GM23338 (cell line): ENCODE measurements around the gene PEPD. TPM values are rescaled to one million over a fixed set of nuclear protein-coding genes. Genes with fewer than 3 reads are reported as not detected.

Experiments
- ATAC-seq: fragments of 200-7000 bp; cut with Tn5 transposase; 3 replicates; pipeline ENCODE4 v1.9.1; 2020
- DNase-seq: peaks from one replicate; pipeline ENCODE4 v3.0.0-alpha.2; 2015; ENCODE audit warnings: low spot score
- H2AFZ ChIP-seq: fragments of 200-600 bp; sonication (generic); 2 replicates; pipeline ENCODE4 v1.8.0; 2016; ENCODE audit warnings: antibody characterized with exemption, mild to moderate bottlenecking, moderate library complexity
- H3F3A ChIP-seq: fragments of 200-600 bp; sonication (generic); replicated peaks from 2 replicates; pipeline ENCODE4 v1.8.0; 2017; ENCODE audit warnings: antibody characterized with exemption, mixed run types, low read depth
- H3K27ac ChIP-seq: fragments of 200-600 bp; sonication (generic); 2 replicates; pipeline ENCODE4 v1.6.1; 2016; ENCODE audit warnings: low read depth
- H3K27me3 ChIP-seq: fragments of 200-600 bp; sonication (generic); 2 replicates; pipeline ENCODE4 v1.8.0; 2016; ENCODE audit warnings: mild to moderate bottlenecking, mixed run types, moderate library complexity; ENCODE audit not compliant: insufficient read depth
- H3K36me3 ChIP-seq: fragments of 200-600 bp; sonication (generic); 2 replicates; pipeline ENCODE4 v1.8.0; 2016; ENCODE audit warnings: mild to moderate bottlenecking; ENCODE audit not compliant: insufficient read depth
- H3K4me1 ChIP-seq: fragments of 200-600 bp; sonication (generic); 2 replicates; pipeline ENCODE4 v1.8.0; 2016; ENCODE audit warnings: mild to moderate bottlenecking, moderate library complexity; ENCODE audit not compliant: insufficient read depth
- H3K4me2 ChIP-seq: fragments of 200-600 bp; sonication (generic); 2 replicates; pipeline ENCODE4 v1.7.1; 2017; ENCODE audit warnings: mixed run types
- H3K4me3 ChIP-seq: fragments of 200-600 bp; sonication (generic); 2 replicates; pipeline ENCODE4 v1.6.1; 2016; ENCODE audit warnings: mixed run types
- H3K79me2 ChIP-seq: fragments of 200-600 bp; sonication (generic); replicated peaks from 2 replicates; pipeline ENCODE4 v1.8.0; 2017; ENCODE audit warnings: mild to moderate bottlenecking; ENCODE audit not compliant: insufficient read depth
- H3K9me2 ChIP-seq: fragments of 200-600 bp; sonication (generic); 2 replicates; pipeline ENCODE4 v1.8.0; 2017; ENCODE audit not compliant: insufficient read depth
- H4K20me1 ChIP-seq: fragments of 200-600 bp; sonication (generic); replicated peaks from 2 replicates; pipeline ENCODE4 v1.8.0; 2017; ENCODE audit warnings: mild to moderate bottlenecking; ENCODE audit not compliant: insufficient read depth
- H3K27ac Mint-ChIP-seq: 2 replicates; pipeline ENCODE4 v1.8.0; 2020; ENCODE audit warnings: inconsistent platforms, mild to moderate bottlenecking, moderate library complexity, mixed read lengths
- H3K27me3 Mint-ChIP-seq: 3 replicates; pipeline ENCODE4 v1.8.0; 2022; ENCODE audit warnings: low read depth, mild to moderate bottlenecking, moderate library complexity, mixed read lengths, inconsistent platforms; ENCODE audit not compliant: insufficient read depth, poor library complexity
- H3K36me3 Mint-ChIP-seq: 3 replicates; pipeline ENCODE4 v1.8.0; 2021; ENCODE audit warnings: low read depth, mild to moderate bottlenecking, inconsistent platforms, moderate library complexity, mixed read lengths
- H3K4me1 Mint-ChIP-seq: 3 replicates; pipeline ENCODE4 v1.8.0; 2020; ENCODE audit warnings: mild to moderate bottlenecking, inconsistent platforms, mixed read lengths
- H3K4me3 Mint-ChIP-seq: 3 replicates; pipeline ENCODE4 v1.8.0; 2021; ENCODE audit warnings: moderate library complexity, mild to moderate bottlenecking, inconsistent platforms, mixed read lengths
- H3K9me3 Mint-ChIP-seq: 3 replicates; pipeline ENCODE4 v1.8.0; 2020; ENCODE audit warnings: moderate library complexity, mild to moderate bottlenecking, inconsistent platforms, mixed read lengths
- CREB1 ChIP-seq: fragments of 250-450 bp; sonication (Bioruptor Pico); IDR thresholded peaks from 2 replicates; pipeline ENCODE4 v1.5.0; 2020; ENCODE audit warnings: low read depth, mild to moderate bottlenecking, moderate library complexity
- EZH2 ChIP-seq: fragments of 200-600 bp; sonication (generic); IDR thresholded peaks from one replicate; pipeline ENCODE4 v1.8.0; 2017; ENCODE audit warnings: antibody characterized with exemption, mild to moderate bottlenecking, low read depth; ENCODE audit not compliant: unreplicated experiment
- EZH2phosphoT487 ChIP-seq: fragments of 200-600 bp; sonication (generic); IDR thresholded peaks from one replicate; pipeline ENCODE4 v1.8.1; 2018; ENCODE audit warnings: antibody characterized with exemption; ENCODE audit not compliant: unreplicated experiment
- JUNB ChIP-seq: IDR thresholded peaks from one replicate; pipeline ENCODE4 v1.6.1; 2016; ENCODE audit warnings: antibody characterized with exemption; ENCODE audit not compliant: unreplicated experiment
- NANOG ChIP-seq: IDR thresholded peaks from 2 replicates; pipeline ENCODE4 v1.6.1; 2016; ENCODE audit warnings: antibody characterized with exemption, borderline replicate concordance
- POLR2AphosphoS5 ChIP-seq: IDR thresholded peaks from 2 replicates; pipeline ENCODE4 v1.6.1; 2016; ENCODE audit warnings: antibody characterized with exemption, low read depth
- REST ChIP-seq: IDR thresholded peaks from one replicate; pipeline ENCODE4 v1.6.1; 2018; ENCODE audit warnings: antibody characterized with exemption; ENCODE audit not compliant: unreplicated experiment
- STAT1 ChIP-seq: IDR thresholded peaks from one replicate; pipeline ENCODE4 v1.6.1; 2016; ENCODE audit warnings: antibody characterized with exemption; ENCODE audit not compliant: unreplicated experiment
- ZNF114 ChIP-seq: fragments of 250-450 bp; sonication (Bioruptor Pico); IDR thresholded peaks from 2 replicates; pipeline ENCODE4 v1.5.0; 2020; ENCODE audit warnings: mild to moderate bottlenecking, moderate library complexity
- ZNF331 ChIP-seq: fragments of 250-450 bp; sonication (Bioruptor Pico); IDR thresholded peaks from 2 replicates; pipeline ENCODE4 v1.5.0; 2020; ENCODE audit warnings: low read depth, mild to moderate bottlenecking, moderate library complexity
- ZNF462 ChIP-seq: fragments of 250-450 bp; sonication (Bioruptor Pico); IDR thresholded peaks from 2 replicates; pipeline ENCODE4 v1.5.0; 2020; ENCODE audit warnings: mild to moderate bottlenecking, moderate library complexity
- polyA plus RNA-seq: library from polyadenylated mRNA; unstranded; fragments of >200 nt; fragmentation: Nextera tagmentation; extraction: Ambion mirVana; gene quantifications from 2 replicates; pipeline ENCODE4 v1.2.1, GENCODE V29; 2016
- total RNA-seq: library from RNA; depleted of rRNA; stranded (reverse); fragments of >200 nt; shearing (Covaris generic); gene quantifications from 2 replicates; pipeline ENCODE4 v1.2.3, GENCODE V29; 2014
- TF ChIP-seq, protein P1 (sequence below): IDR thresholded peaks from 2 replicates; pipeline ENCODE4 v1.6.1; 2016; ENCODE audit warnings: antibody characterized with exemption
- TF ChIP-seq, protein P2 (sequence below), 2 experiments: fragments of 200-600 bp in 1 of 2; sonication (generic) in 1 of 2; conservative IDR thresholded peaks; 2 replicates each; pipeline versions ENCODE4 v1.5.1 to v1.6.1; 2016 to 2017; ENCODE audit warnings: antibody characterized with exemption in 2 of 2, low read depth in 2 of 2, mild to moderate bottlenecking in 2 of 2, moderate library complexity in 1 of 2

PEPD gene
- total and polyA plus RNA-seq, 2 experiments from 2014 or later, result 81.7 to 89.2 TPM

GRCh38 chr19:33396701-33397535 is 124.7 kb downstream of the PEPD start:
- H3F3A ChIP-seq, result no peaks in the 10 kb centered on the region
- H3K36me3 ChIP-seq, result no peaks in the 10 kb centered on the region
- no peaks in the 10 kb centered on the region; the same call in 2 of the 3 replicates for H3K9me3 Mint-ChIP-seq
- no peaks in the 10 kb centered on the region for H3K27me3 ChIP-seq
- no peak overlapping the region for H3K27ac Mint-ChIP-seq
- H3K4me1 ChIP-seq, result no peaks in the 10 kb centered on the region
- no peak overlapping the region for H2AFZ ChIP-seq
- no peak overlapping the region for H3K4me2 ChIP-seq
- peaks cover 6% of the 10 kb centered on the region for H3K27me3 Mint-ChIP-seq
- no peaks in the 10 kb centered on the region for H3K79me2 ChIP-seq
- TF ChIP-seq EZH2phosphoT487, result no peak
- TF ChIP-seq CREB1 (CRISPR knock-in tag), result no peak
- no peak for TF ChIP-seq POLR2AphosphoS5
- no peak for TF ChIP-seq ZNF462 (CRISPR knock-in tag)
- TF ChIP-seq, protein P1, sequence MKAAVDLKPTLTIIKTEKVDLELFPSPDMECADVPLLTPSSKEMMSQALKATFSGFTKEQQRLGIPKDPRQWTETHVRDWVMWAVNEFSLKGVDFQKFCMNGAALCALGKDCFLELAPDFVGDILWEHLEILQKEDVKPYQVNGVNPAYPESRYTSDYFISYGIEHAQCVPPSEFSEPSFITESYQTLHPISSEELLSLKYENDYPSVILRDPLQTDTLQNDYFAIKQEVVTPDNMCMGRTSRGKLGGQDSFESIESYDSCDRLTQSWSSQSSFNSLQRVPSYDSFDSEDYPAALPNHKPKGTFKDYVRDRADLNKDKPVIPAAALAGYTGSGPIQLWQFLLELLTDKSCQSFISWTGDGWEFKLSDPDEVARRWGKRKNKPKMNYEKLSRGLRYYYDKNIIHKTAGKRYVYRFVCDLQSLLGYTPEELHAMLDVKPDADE, result no peak
- TF ChIP-seq, protein P2, sequence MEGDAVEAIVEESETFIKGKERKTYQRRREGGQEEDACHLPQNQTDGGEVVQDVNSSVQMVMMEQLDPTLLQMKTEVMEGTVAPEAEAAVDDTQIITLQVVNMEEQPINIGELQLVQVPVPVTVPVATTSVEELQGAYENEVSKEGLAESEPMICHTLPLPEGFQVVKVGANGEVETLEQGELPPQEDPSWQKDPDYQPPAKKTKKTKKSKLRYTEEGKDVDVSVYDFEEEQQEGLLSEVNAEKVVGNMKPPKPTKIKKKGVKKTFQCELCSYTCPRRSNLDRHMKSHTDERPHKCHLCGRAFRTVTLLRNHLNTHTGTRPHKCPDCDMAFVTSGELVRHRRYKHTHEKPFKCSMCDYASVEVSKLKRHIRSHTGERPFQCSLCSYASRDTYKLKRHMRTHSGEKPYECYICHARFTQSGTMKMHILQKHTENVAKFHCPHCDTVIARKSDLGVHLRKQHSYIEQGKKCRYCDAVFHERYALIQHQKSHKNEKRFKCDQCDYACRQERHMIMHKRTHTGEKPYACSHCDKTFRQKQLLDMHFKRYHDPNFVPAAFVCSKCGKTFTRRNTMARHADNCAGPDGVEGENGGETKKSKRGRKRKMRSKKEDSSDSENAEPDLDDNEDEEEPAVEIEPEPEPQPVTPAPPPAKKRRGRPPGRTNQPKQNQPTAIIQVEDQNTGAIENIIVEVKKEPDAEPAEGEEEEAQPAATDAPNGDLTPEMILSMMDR (conservative IDR thresholded peaks at IDR 0.05; ENCODE audit: low read depth in 2 of 2), result no peak
- TF ChIP-seq EZH2, result no peak
- TF ChIP-seq REST, result no peak
- TF ChIP-seq ZNF114 (CRISPR knock-in tag), result no peak
- TF ChIP-seq STAT1, result no peak
- TF ChIP-seq JUNB, result no peak
- no peak for TF ChIP-seq ZNF331
- no peak for TF ChIP-seq NANOG
- H3K36me3 Mint-ChIP-seq, result no peaks in the 10 kb centered on the region
- H4K20me1 ChIP-seq, result no peaks in the 10 kb centered on the region
- peaks cover 19% of the 10 kb centered on the region for H3K4me1 Mint-ChIP-seq
- no peak overlapping the region for H3K4me3 Mint-ChIP-seq
- H3K27ac ChIP-seq, result no peak overlapping the region
- DNase-seq (peak; percentile 60), ATAC-seq (peak; percentile 59)
- no peak overlapping the region for H3K4me3 ChIP-seq
- no peaks in the 10 kb centered on the region for H3K9me2 ChIP-seq
